NCI-H446 treated with DMSO at 0.1 percent for 48 hours (cell line): Measurements from ENCODE around the gene NKIRAS1.
"Not testable (repeated sequence)": the region's sequence is repeated elsewhere in the genome, so short reads cannot be mapped to it uniquely, and the experiment has no call there.

Source experiments
- DNase-seq: peaks from one replicate; lab custom pipeline; 2025; lab: John Stamatoyannopoulos, UW

NKIRAS1 gene

GRCh38 chr3:23869977-23870662, 46.7 kb downstream of the NKIRAS1 start:
- DNase-seq, result no peak

GRCh38 chr3:23867838-23868237, 49.0 kb downstream of the NKIRAS1 start:
- no peak for DNase-seq

- no peak for DNase-seq
These were observed 49.4 kb downstream of the NKIRAS1 start for GRCh38 chr3:23867400-23867799.

GRCh38 chr3:23865595-23866396, 51.0 kb downstream of the NKIRAS1 start:
- no peak for DNase-seq

- no peak for DNase-seq
These were observed 51.9 kb downstream of the NKIRAS1 start for GRCh38 chr3:23864931-23865330.

- DNase-seq, result no peak
These were observed 53.7 kb downstream of the NKIRAS1 start for GRCh38 chr3:23863060-23863459.

GRCh38 chr3:23861689-23862088, 55.1 kb downstream of the NKIRAS1 start:
- no peak for DNase-seq

- DNase-seq, result no peak
These were observed 56.9 kb downstream of the NKIRAS1 start for GRCh38 chr3:23859839-23860382.

GRCh38 chr3:23859012-23859743, 57.6 kb downstream of the NKIRAS1 start:
- no peak for DNase-seq

- DNase-seq, result no peak
These were observed 60.5 kb downstream of the NKIRAS1 start for GRCh38 chr3:23856286-23856685.

GRCh38 chr3:23849462-23849861, 67.3 kb downstream of the NKIRAS1 start:
- DNase-seq, result not testable (repeated sequence)

GRCh38 chr3:23845326-23846216, 71.2 kb downstream of the NKIRAS1 start:
- no peak for DNase-seq

- no peak for DNase-seq
These were observed 72.9 kb downstream of the NKIRAS1 start for GRCh38 chr3:23843869-23844268.
